Loucy (cell line): ENCODE measurements around the gene CCDC81.

Experiments
- H2AFZ ChIP-seq: fragments of 200-600 bp; sonication (generic); 2 replicates; pipeline ENCODE4 v1.6.0; 2016; ENCODE audit warnings: antibody characterized with exemption, mild to moderate bottlenecking, low read length, moderate library complexity
- H3F3A ChIP-seq: fragments of 200-600 bp; 2 replicates; pipeline ENCODE4 v1.6.0; 2016; ENCODE audit warnings: antibody characterized with exemption, low read depth, mild to moderate bottlenecking
- H3K27me3 ChIP-seq: fragments of 200-600 bp; sonication (generic); 2 replicates; pipeline ENCODE4 v1.6.1; 2014; ENCODE audit warnings: low read length, mild to moderate bottlenecking; ENCODE audit not compliant: insufficient read depth, poor library complexity, severe bottlenecking
- H3K36me3 ChIP-seq: fragments of 200-600 bp; sonication (generic); 2 replicates; pipeline ENCODE4 v1.6.1; 2016; ENCODE audit warnings: low read length; ENCODE audit not compliant: insufficient read depth
- H3K4me1 ChIP-seq: fragments of 200-600 bp; sonication (generic); 2 replicates; pipeline ENCODE4 v1.5.1; 2014; ENCODE audit warnings: low read length, mild to moderate bottlenecking; ENCODE audit not compliant: insufficient read depth, poor library complexity, severe bottlenecking
- H3K4me2 ChIP-seq: fragments of 200-600 bp; sonication (generic); 2 replicates; pipeline ENCODE4 v1.6.0; 2014; ENCODE audit warnings: antibody characterized with exemption, low read length, low read depth, mild to moderate bottlenecking; ENCODE audit not compliant: poor library complexity, severe bottlenecking
- H3K4me3 ChIP-seq: fragments of 200-600 bp; sonication (generic); 2 replicates; pipeline ENCODE4 v1.5.1; 2014; ENCODE audit warnings: low read length, mild to moderate bottlenecking, mixed read lengths; ENCODE audit not compliant: poor library complexity, severe bottlenecking
- H3K79me2 ChIP-seq: fragments of 200-600 bp; sonication (generic); 2 replicates; pipeline ENCODE4 v1.6.1; 2014; ENCODE audit warnings: low read length; ENCODE audit not compliant: insufficient read depth
- H3K9ac ChIP-seq: fragments of 200-600 bp; sonication (generic); 2 replicates; pipeline ENCODE4 v1.6.0; 2014; ENCODE audit warnings: mild to moderate bottlenecking, low read depth, low read length, moderate library complexity; ENCODE audit not compliant: poor library complexity, severe bottlenecking
- H3K9me2 ChIP-seq: fragments of 200-600 bp; sonication (generic); replicated peaks from 2 replicates; pipeline ENCODE4 v1.6.1; 2016; ENCODE audit warnings: low read depth, low read length, mixed read lengths
- H3K9me3 ChIP-seq: fragments of 200-600 bp; sonication (generic); 2 replicates; pipeline ENCODE4 v1.6.1; 2014; ENCODE audit warnings: mild to moderate bottlenecking, antibody characterized with exemption, low read length, low read depth; ENCODE audit not compliant: insufficient read depth
- H4K20me1 ChIP-seq: fragments of 200-600 bp; sonication (generic); 2 replicates; pipeline ENCODE4 v1.6.0; 2014; ENCODE audit warnings: antibody characterized with exemption, low read length, mild to moderate bottlenecking; ENCODE audit not compliant: insufficient read depth, poor library complexity, severe bottlenecking
- CTCF ChIP-seq: fragments of 200-600 bp; sonication (generic); conservative IDR thresholded peaks from 2 replicates; pipeline ENCODE4 v1.5.1; 2014; ENCODE audit warnings: mild to moderate bottlenecking, antibody characterized with exemption, low read length
- EZH2phosphoT487 ChIP-seq: fragments of 200-600 bp; IDR thresholded peaks from 2 replicates; pipeline ENCODE4 v1.6.1; 2018; ENCODE audit warnings: antibody characterized with exemption, mild to moderate bottlenecking, moderate library complexity, borderline replicate concordance

CCDC81 gene

GRCh38 chr11:86403458-86403857 is 28.8 kb downstream of the CCDC81 start:
- H4K20me1 ChIP-seq = no peaks in the 10 kb centered on the region
- TF ChIP-seq EZH2phosphoT487 (no peak), CTCF (no peak)

GRCh38 chr11:86408845-86409244 is 34.2 kb downstream of the CCDC81 start:
- no peaks in the 10 kb centered on the region for H3K79me2 ChIP-seq
- H3K4me1 ChIP-seq = no peaks in the 10 kb centered on the region
- no peaks in the 10 kb centered on the region for H3K9me3 ChIP-seq
- H2AFZ ChIP-seq = no peak overlapping the region
- no peaks in the 10 kb centered on the region for H4K20me1 ChIP-seq
- no peaks in the 10 kb centered on the region for H3K27me3 ChIP-seq
- no peaks in the 10 kb centered on the region for H3K36me3 ChIP-seq
- no peak overlapping the region for H3K4me2 ChIP-seq
- no peak overlapping the region for H3K9ac ChIP-seq
- TF ChIP-seq CTCF (no peak; the same call in 1 of the 2 replicates), EZH2phosphoT487 (no peak)
- no peak overlapping the region for H3K4me3 ChIP-seq
- H3K9me2 ChIP-seq = no peaks in the 10 kb centered on the region
- H3F3A ChIP-seq = no peaks in the 10 kb centered on the region

More at GRCh38 chr11:86403458-86403857, 28.8 kb downstream of the CCDC81 start:
- Histone ChIP-seq H3K27me3 (no peaks in the 10 kb centered on the region), H3K9me3 (no peaks in the 10 kb centered on the region), H3F3A (no peaks in the 10 kb centered on the region), H3K4me2 (no peak overlapping the region), H3K36me3 (no peaks in the 10 kb centered on the region), H3K4me3 (no peak overlapping the region), H3K9ac (no peak overlapping the region), H2AFZ (no peak overlapping the region), H3K4me1 (peaks cover 8% of the 10 kb centered on the region), H3K9me2 (no peaks in the 10 kb centered on the region), H3K79me2 (no peaks in the 10 kb centered on the region)

- TF ChIP-seq CTCF (no peak), EZH2phosphoT487 (no peak)
- Histone ChIP-seq H4K20me1 (no peaks in the 10 kb centered on the region), H3K9ac (no peak overlapping the region), H3K4me3 (no peak overlapping the region), H3K9me2 (no peaks in the 10 kb centered on the region), H2AFZ (no peak overlapping the region), H3K36me3 (no peaks in the 10 kb centered on the region), H3K4me1 (peaks cover 7% of the 10 kb centered on the region), H3F3A (no peaks in the 10 kb centered on the region), H3K4me2 (no peak overlapping the region), H3K79me2 (no peaks in the 10 kb centered on the region), H3K27me3 (no peaks in the 10 kb centered on the region), H3K9me3 (no peaks in the 10 kb centered on the region)
Observed at GRCh38 chr11:86414032-86414431, 39.3 kb downstream of the CCDC81 start.
